ENCODE measurements around the gene MINAR1.

The MINAR1 gene

DNA sequence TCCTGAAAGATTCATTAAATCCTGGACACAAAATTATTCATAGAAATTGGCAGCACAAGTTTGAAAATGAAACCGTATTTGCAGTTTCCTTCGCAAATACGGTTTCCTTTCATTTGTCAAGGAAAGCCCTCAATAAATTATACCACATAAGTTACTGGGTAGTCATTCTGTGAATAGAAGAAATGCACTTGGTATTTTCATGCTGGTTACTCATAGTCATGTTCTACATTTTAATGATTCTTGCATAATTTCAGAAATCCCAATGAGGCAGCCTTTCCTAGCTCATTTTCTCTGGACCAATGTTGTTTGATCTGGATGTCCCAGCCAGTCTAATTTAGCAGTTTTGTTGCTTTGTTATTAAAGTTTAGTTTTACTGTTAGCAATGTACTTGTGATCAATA, 43.2 kb downstream of the MINAR1 start:
- Histone ChIP-seq H3K4me3 (ENCODE audit: low read depth, low read length) (no peak overlapping the region), H3K27ac (ENCODE audit: low read depth, low read length) (no peak overlapping the region), H2AK5ac (ENCODE audit: low read length) (no peak overlapping the region), H4K8ac (ENCODE audit: low read depth, low read length) (no peak overlapping the region), H3K36me3 (ENCODE audit: control insufficient read depth in 1 of 2, insufficient read depth in 2 of 2, low read length in 2 of 2) (no peaks in the 10 kb centered on the region), H3K4me1 (ENCODE audit: control insufficient read depth in 1 of 2, insufficient read depth in 2 of 2, low read length in 2 of 2) (no peaks in the 10 kb centered on the region), H2BK12ac (ENCODE audit: low read length) (no peak overlapping the region), H3K79me1 (ENCODE audit: low read length) (no peaks in the 10 kb centered on the region), H3K9me3 (ENCODE audit: insufficient read depth, low read depth, low read length) (no peaks in the 10 kb centered on the region), H2AFZ (ENCODE audit: insufficient read depth, low read length, poor library complexity) (no peak overlapping the region), H3K79me2 (ENCODE audit: control insufficient read depth, insufficient read depth, low read length, poor library complexity) (no peaks in the 10 kb centered on the region), H3K14ac (ENCODE audit: low read length) (no peak overlapping the region), H4K12ac (ENCODE audit: low read depth, low read length) (no peak overlapping the region), H4K91ac (ENCODE audit: low read depth, low read length) (no peak overlapping the region), H2BK5ac (ENCODE audit: low read depth, low read length, poor library complexity) (no peak overlapping the region), H3K4me2 (ENCODE audit: low read length) (no peak overlapping the region), H3K18ac (ENCODE audit: low read length) (no peak overlapping the region), H3K4ac (ENCODE audit: low read depth, low read length) (no peak overlapping the region), H3K27me3 (ENCODE audit: insufficient read depth, low read length) (no peaks in the 10 kb centered on the region), H2BK120ac (ENCODE audit: insufficient read depth, low read length, poor library complexity) (no peak overlapping the region), H3K23ac (ENCODE audit: low read length) (no peak overlapping the region), H3K9ac (ENCODE audit: low read length) (no peak overlapping the region)
- no CpG with 5 or more reads among the region's 3 CpGs for WGBS (ENCODE audit: extremely low coverage, insufficient coverage, insufficient read length)
- DNase-seq: peak in 1 of 2 donors; percentile 24

DNA sequence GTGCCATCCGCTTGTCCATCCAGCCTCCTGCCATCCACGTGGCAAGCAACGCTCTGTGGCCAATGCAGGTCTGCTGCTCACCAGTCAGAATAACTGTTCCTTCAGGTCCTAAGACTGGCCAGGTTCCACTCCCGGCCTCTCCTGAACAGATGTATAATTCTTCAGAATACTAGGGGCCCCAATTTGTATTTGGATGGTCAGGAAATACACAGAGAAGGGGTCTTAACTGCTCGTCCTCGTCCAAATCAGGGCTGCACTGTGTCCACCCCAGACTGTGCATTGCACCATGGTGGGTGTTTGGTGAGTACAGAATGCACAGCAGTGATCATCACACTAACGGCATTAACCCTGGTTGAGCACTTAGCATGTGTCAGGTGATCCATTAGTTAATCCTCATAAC, 46.0 kb downstream of the MINAR1 start:
- H4K8ac ChIP-seq (ENCODE audit: low read depth, low read length): no peak overlapping the region
- H3K9me3 ChIP-seq (ENCODE audit: insufficient read depth, low read depth, low read length): no peaks in the 10 kb centered on the region
- H3K27ac ChIP-seq (ENCODE audit: low read depth, low read length): no peak overlapping the region
- no peak overlapping the region for H2BK12ac ChIP-seq (ENCODE audit: low read length)
- H3K4ac ChIP-seq (ENCODE audit: low read depth, low read length): no peak overlapping the region
- H3K79me1 ChIP-seq (ENCODE audit: low read length): no peaks in the 10 kb centered on the region
- no peak overlapping the region for H3K23ac ChIP-seq (ENCODE audit: low read length)
- H3K18ac ChIP-seq (ENCODE audit: low read length): no peak overlapping the region
- no peak overlapping the region for H3K9ac ChIP-seq (ENCODE audit: low read length)
- no peak for DNase-seq
- H3K4me3 ChIP-seq (ENCODE audit: low read depth, low read length): no peak overlapping the region
- no peak overlapping the region for H2AK5ac ChIP-seq (ENCODE audit: low read length)
- no peak overlapping the region for H2BK120ac ChIP-seq (ENCODE audit: insufficient read depth, low read length, poor library complexity)
- no peak overlapping the region for H2BK5ac ChIP-seq (ENCODE audit: low read depth, low read length, poor library complexity)
- H4K12ac ChIP-seq (ENCODE audit: low read depth, low read length): no peak overlapping the region
- no CpG with 5 or more reads among the region's 7 CpGs for WGBS (ENCODE audit: extremely low coverage, insufficient coverage, insufficient read length)
- no peaks in the 10 kb centered on the region for H3K79me2 ChIP-seq (ENCODE audit: control insufficient read depth, insufficient read depth, low read length, poor library complexity)
- H3K4me1 ChIP-seq (ENCODE audit: control insufficient read depth in 1 of 2, insufficient read depth in 2 of 2, low read length in 2 of 2): no peaks in the 10 kb centered on the region
- H3K36me3 ChIP-seq (ENCODE audit: control insufficient read depth in 1 of 2, insufficient read depth in 2 of 2, low read length in 2 of 2): no peaks in the 10 kb centered on the region
- H3K27me3 ChIP-seq (ENCODE audit: insufficient read depth, low read length): no peaks in the 10 kb centered on the region
- H3K4me2 ChIP-seq (ENCODE audit: low read length): no peak overlapping the region
- no peak overlapping the region for H3K14ac ChIP-seq (ENCODE audit: low read length)
- no peak overlapping the region for H2AFZ ChIP-seq (ENCODE audit: insufficient read depth, low read length, poor library complexity)
- no peak overlapping the region for H4K91ac ChIP-seq (ENCODE audit: low read depth, low read length)

- Histone ChIP-seq H3K27ac (ENCODE audit: low read depth, low read length) (no peak overlapping the region), H3K4me3 (ENCODE audit: low read depth, low read length) (no peak overlapping the region), H3K4ac (ENCODE audit: low read depth, low read length) (no peak overlapping the region), H3K14ac (ENCODE audit: low read length) (no peak overlapping the region), H4K91ac (ENCODE audit: low read depth, low read length) (no peak overlapping the region), H3K18ac (ENCODE audit: low read length) (no peak overlapping the region), H2BK120ac (ENCODE audit: insufficient read depth, low read length, poor library complexity) (no peak overlapping the region), H3K23ac (ENCODE audit: low read length) (no peak overlapping the region), H3K4me1 (ENCODE audit: control insufficient read depth in 1 of 2, insufficient read depth in 2 of 2, low read length in 2 of 2) (no peaks in the 10 kb centered on the region), H2BK12ac (ENCODE audit: low read length) (no peak overlapping the region), H2AFZ (ENCODE audit: insufficient read depth, low read length, poor library complexity) (no peak overlapping the region), H2BK5ac (ENCODE audit: low read depth, low read length, poor library complexity) (no peak overlapping the region), H4K8ac (ENCODE audit: low read depth, low read length) (no peak overlapping the region), H3K79me2 (ENCODE audit: control insufficient read depth, insufficient read depth, low read length, poor library complexity) (no peaks in the 10 kb centered on the region), H4K12ac (ENCODE audit: low read depth, low read length) (no peak overlapping the region), H3K4me2 (ENCODE audit: low read length) (no peak overlapping the region), H3K9ac (ENCODE audit: low read length) (no peak overlapping the region), H3K9me3 (ENCODE audit: insufficient read depth, low read depth, low read length) (no peaks in the 10 kb centered on the region), H2AK5ac (ENCODE audit: low read length) (no peak overlapping the region), H3K79me1 (ENCODE audit: low read length) (no peaks in the 10 kb centered on the region), H3K36me3 (ENCODE audit: control insufficient read depth in 1 of 2, insufficient read depth in 2 of 2, low read length in 2 of 2) (no peaks in the 10 kb centered on the region), H3K27me3 (ENCODE audit: insufficient read depth, low read length) (no peaks in the 10 kb centered on the region)
- WGBS (ENCODE audit: extremely low coverage, insufficient coverage, insufficient read length): no CpG with 5 or more reads among the region's 2 CpGs
- DNase-seq: no peak
These were observed 47.5 kb downstream of the MINAR1 start for GRCh38 chr15:79479616-79480015.

GRCh38 chr15:79481793-79482192, 49.7 kb downstream of the MINAR1 start:
- DNase-seq: no peak
- Histone ChIP-seq H3K4me2 (ENCODE audit: low read length) (no peak overlapping the region), H3K14ac (ENCODE audit: low read length) (no peak overlapping the region), H2BK120ac (ENCODE audit: insufficient read depth, low read length, poor library complexity) (no peak overlapping the region), H3K27me3 (ENCODE audit: insufficient read depth, low read length) (no peaks in the 10 kb centered on the region), H3K4me1 (ENCODE audit: control insufficient read depth in 1 of 2, insufficient read depth in 2 of 2, low read length in 2 of 2) (no peaks in the 10 kb centered on the region), H3K23ac (ENCODE audit: low read length) (no peak overlapping the region), H2AFZ (ENCODE audit: insufficient read depth, low read length, poor library complexity) (no peak overlapping the region), H4K8ac (ENCODE audit: low read depth, low read length) (no peak overlapping the region), H3K27ac (ENCODE audit: low read depth, low read length) (no peak overlapping the region), H3K18ac (ENCODE audit: low read length) (no peak overlapping the region), H3K4ac (ENCODE audit: low read depth, low read length) (no peak overlapping the region), H3K79me1 (ENCODE audit: low read length) (no peaks in the 10 kb centered on the region), H3K79me2 (ENCODE audit: control insufficient read depth, insufficient read depth, low read length, poor library complexity) (no peaks in the 10 kb centered on the region), H4K91ac (ENCODE audit: low read depth, low read length) (no peak overlapping the region), H3K4me3 (ENCODE audit: low read depth, low read length) (no peak overlapping the region), H2AK5ac (ENCODE audit: low read length) (no peak overlapping the region), H3K9me3 (ENCODE audit: insufficient read depth, low read depth, low read length) (no peaks in the 10 kb centered on the region), H3K36me3 (ENCODE audit: control insufficient read depth in 1 of 2, insufficient read depth in 2 of 2, low read length in 2 of 2) (no peaks in the 10 kb centered on the region), H4K12ac (ENCODE audit: low read depth, low read length) (no peak overlapping the region), H3K9ac (ENCODE audit: low read length) (no peak overlapping the region), H2BK12ac (ENCODE audit: low read length) (no peak overlapping the region), H2BK5ac (ENCODE audit: low read depth, low read length, poor library complexity) (no peak overlapping the region)
- WGBS (ENCODE audit: extremely low coverage, insufficient coverage, insufficient read length): no CpG with 5 or more reads among the region's 7 CpGs
